ENCODE data around the gene KLHDC10.

GRCh38 chr7:130024390-130024789 lies 45.9 kb upstream of the KLHDC10 start:
- TF ChIP-seq CTCF (IDR thresholded peaks at IDR 0.05) (no peak), EZH2 (IDR thresholded peaks at IDR 0.05) (no peak)
